8988T (cell line): ENCODE measurements around the gene NADK.
A peak's percentile ranks its signal among the peaks of the same experiment; 100 is the strongest.

Source experiments
- DNase-seq: peaks from one replicate; pipeline ENCODE4 v3.0.0; 2011

NADK gene

GRCh38 chr1:1785666-1786065, 7.4 kb upstream of the NADK start:
- no peak for DNase-seq

GRCh38 chr1:1784933-1785332, 6.7 kb upstream of the NADK start:
- DNase-seq: no peak

GRCh38 chr1:1783320-1783719, 5.0 kb upstream of the NADK start:
- DNase-seq: no peak

GRCh38 chr1:1782399-1783221, 4.3 kb upstream of the NADK start:
- no peak for DNase-seq

GRCh38 chr1:1781526-1781903, 3.2 kb upstream of the NADK start:
- no peak for DNase-seq

- DNase-seq: no peak
These were observed 2.6 kb upstream of the NADK start for GRCh38 chr1:1780598-1781525.

- no peak for DNase-seq
These were observed 1.7 kb upstream of the NADK start for GRCh38 chr1:1779691-1780597.

GRCh38 chr1:1779320-1779675, 1.0 kb upstream of the NADK start:
- no peak for DNase-seq

- peak; percentile 72 for DNase-seq
These were observed 521 bp upstream of the NADK start for GRCh38 chr1:1778663-1779319.

GRCh38 chr1:1777583-1777899, 729 bp downstream of the NADK start:
- no peak for DNase-seq

GRCh38 chr1:1776672-1777582, 1.3 kb downstream of the NADK start:
- DNase-seq: no peak

GRCh38 chr1:1775327-1776226, 2.7 kb downstream of the NADK start:
- DNase-seq: no peak

GRCh38 chr1:1773874-1774273, 4.4 kb downstream of the NADK start:
- no peak for DNase-seq

- DNase-seq: no peak
These were observed 7.2 kb downstream of the NADK start for GRCh38 chr1:1771096-1771495.

GRCh38 chr1:1770102-1770501, 8.2 kb downstream of the NADK start:
- no peak for DNase-seq

- DNase-seq: no peak
These were observed 9.8 kb downstream of the NADK start for GRCh38 chr1:1768249-1768992.

- no peak for DNase-seq
These were observed 13.3 kb downstream of the NADK start for GRCh38 chr1:1764876-1765470.

GRCh38 chr1:1763657-1764621, 14.3 kb downstream of the NADK start:
- DNase-seq: no peak
